CD4-positive, alpha-beta memory T cell (primary cell): ENCODE data around the gene LPCAT4. TPM values are rescaled to one million over a fixed set of nuclear protein-coding genes. Genes with fewer than 3 reads are reported as not detected.
"Not testable (repeated sequence)": the region's sequence is repeated elsewhere in the genome, so short reads cannot be mapped to it uniquely, and the experiment has no call there.

Experiments
- CTCF ChIA-PET: fragments of 350-600 bp; sonication (Branson Sonifier 250); formaldehyde crosslinking; loops from one replicate; lab custom pipeline; 2021; ENCODE audit warnings: inconsistent platforms; ENCODE audit not compliant: partially characterized antibody; lab: Charles Lee
- POLR2A ChIA-PET: fragments of 350-600 bp; sonication (Branson Sonifier 250); formaldehyde crosslinking; loops from one replicate; lab custom pipeline; 2021; ENCODE audit not compliant: partially characterized antibody; lab: Charles Lee
- DNase-seq, 5 donors: peaks; one replicate each; pipeline versions ENCODE4 v3.0.0 to v3.0.0-alpha.2; 2020 to 2022; ENCODE audit warnings: mixed read lengths in 1 of 5
- H3K27ac ChIP-seq: one replicate; pipeline ENCODE4 v1.7.0; 2013; ENCODE audit warnings: low read depth, low read length
- H3K27me3 ChIP-seq: 2 replicates; pipeline ENCODE4 v1.7.0; 2013; ENCODE audit warnings: mild to moderate bottlenecking, low read length, moderate library complexity; ENCODE audit not compliant: insufficient read depth
- H3K36me3 ChIP-seq: 2 replicates; pipeline ENCODE4 v1.7.0; 2013; ENCODE audit warnings: mild to moderate bottlenecking, low read length, moderate library complexity; ENCODE audit not compliant: insufficient read depth
- H3K4me1 ChIP-seq: 2 replicates; pipeline ENCODE4 v1.7.0; 2013; ENCODE audit warnings: mild to moderate bottlenecking, low read length, moderate library complexity; ENCODE audit not compliant: insufficient read depth
- H3K4me3 ChIP-seq, 2 donors: one replicate each; pipeline ENCODE4 v1.7.0; 2013; ENCODE audit warnings: low read length in 2 of 2, mild to moderate bottlenecking in 1 of 2
- H3K9me3 ChIP-seq, 2 donors: one replicate each; pipeline ENCODE4 v1.7.0; 2013; ENCODE audit warnings: low read length in 2 of 2, control low read depth in 1 of 2; ENCODE audit not compliant: control insufficient read depth in 1 of 2
- H3K27ac Mint-ChIP-seq, 7 donors: one replicate each; pipeline ENCODE4 v1.8.0; 2020 to 2021; ENCODE audit warnings: mixed read lengths in 7 of 7, mild to moderate bottlenecking in 6 of 7, inconsistent platforms in 3 of 7, moderate library complexity in 3 of 7
- H3K27me3 Mint-ChIP-seq, 2 donors: one replicate each; pipeline ENCODE4 v1.8.0; 2020 to 2021; ENCODE audit warnings: mixed read lengths in 2 of 2
- H3K36me3 Mint-ChIP-seq, 2 donors: one replicate each; pipeline ENCODE4 v1.8.0; 2020 to 2021; ENCODE audit warnings: mixed read lengths in 2 of 2, inconsistent platforms in 1 of 2, mild to moderate bottlenecking in 1 of 2
- H3K4me1 Mint-ChIP-seq, 4 donors: one replicate each; pipeline ENCODE4 v1.8.0; 2020 to 2021; ENCODE audit warnings: mixed read lengths in 4 of 4, mild to moderate bottlenecking in 1 of 4
- H3K4me3 Mint-ChIP-seq, 8 donors: one replicate each; pipeline ENCODE4 v1.8.0; 2020 to 2021; ENCODE audit warnings: mixed read lengths in 8 of 8, mild to moderate bottlenecking in 7 of 8, moderate library complexity in 6 of 8, inconsistent platforms in 3 of 8
- H3K9me3 Mint-ChIP-seq, 8 donors: one replicate each; pipeline ENCODE4 v1.8.0; 2020 to 2021; ENCODE audit warnings: mixed read lengths in 8 of 8, mild to moderate bottlenecking in 5 of 8, inconsistent platforms in 3 of 8, moderate library complexity in 1 of 8
- intact Hi-C: fragments of 100-400 bp; cut with micrococcal nuclease; formaldehyde crosslinking; loops from one replicate; pipeline ENCODE4 v1.15.1; 2023
- polyA plus RNA-seq, 2 donors: library from polyadenylated mRNA; unstranded; fragments of 300-500 nt; fragmentation: Illumina TruSeq; gene quantifications; one replicate each; pipeline ENCODE4 v1.2.3, GENCODE V29; 2021
- total RNA-seq, 2 experiments: library from RNA; stranded (reverse); gene quantifications; one replicate each; pipeline ENCODE4 v1.2.3, GENCODE V29; 2021

Gene LPCAT4
- total and polyA plus RNA-seq, 4 experiments from 2014 or later: 19.0 to 108 (median 61.8) TPM

GRCh38 chr15:34392981-34393380, 26.0 kb upstream of the LPCAT4 start:
- CTCF ChIA-PET, H3K27me3 Mint-ChIP-seq, H3K36me3 ChIP-seq, H3K9me3 Mint-ChIP-seq, intact Hi-C loops, H3K27ac ChIP-seq, H3K4me3 ChIP-seq, H3K27ac Mint-ChIP-seq, H3K4me1 ChIP-seq, H3K4me3 Mint-ChIP-seq, H3K4me1 Mint-ChIP-seq, H3K27me3 ChIP-seq, H3K36me3 Mint-ChIP-seq, H3K9me3 ChIP-seq, DNase-seq, POLR2A ChIA-PET: not testable (repeated sequence)

- H3K27me3 ChIP-seq, H3K9me3 Mint-ChIP-seq, H3K36me3 Mint-ChIP-seq, H3K27ac Mint-ChIP-seq, DNase-seq, H3K4me1 Mint-ChIP-seq, H3K4me1 ChIP-seq, intact Hi-C loops, CTCF ChIA-PET, H3K27me3 Mint-ChIP-seq, H3K4me3 ChIP-seq, POLR2A ChIA-PET, H3K4me3 Mint-ChIP-seq, H3K9me3 ChIP-seq, H3K27ac ChIP-seq, H3K36me3 ChIP-seq: not testable (repeated sequence)
Observed at GRCh38 chr15:34389594-34390086, 22.6 kb upstream of the LPCAT4 start.

- H3K27ac Mint-ChIP-seq, H3K27me3 ChIP-seq, H3K27ac ChIP-seq, CTCF ChIA-PET, H3K4me3 Mint-ChIP-seq, intact Hi-C loops, H3K36me3 ChIP-seq, H3K9me3 Mint-ChIP-seq, H3K4me3 ChIP-seq, H3K4me1 ChIP-seq, POLR2A ChIA-PET, H3K27me3 Mint-ChIP-seq, DNase-seq, H3K36me3 Mint-ChIP-seq, H3K4me1 Mint-ChIP-seq, H3K9me3 ChIP-seq: not testable (repeated sequence)
Observed at GRCh38 chr15:34381829-34382521, 15.0 kb upstream of the LPCAT4 start.

- H3K4me3 Mint-ChIP-seq, DNase-seq, H3K36me3 ChIP-seq, H3K4me3 ChIP-seq, H3K27me3 Mint-ChIP-seq, H3K9me3 Mint-ChIP-seq, POLR2A ChIA-PET, H3K9me3 ChIP-seq, H3K4me1 ChIP-seq, H3K27ac Mint-ChIP-seq, H3K4me1 Mint-ChIP-seq, intact Hi-C loops, H3K27ac ChIP-seq, H3K27me3 ChIP-seq, H3K36me3 Mint-ChIP-seq, CTCF ChIA-PET: not testable (repeated sequence)
Observed at GRCh38 chr15:34380491-34380890, 13.5 kb upstream of the LPCAT4 start.

GRCh38 chr15:34376856-34377255, 9.9 kb upstream of the LPCAT4 start:
- Histone ChIP-seq H3K36me3 (no peaks in the 10 kb centered on the region), H3K4me3 (no peak overlapping the region), H3K27ac (no peak overlapping the region), H3K9me3 (no peaks in the 10 kb centered on the region), H3K27me3 (no peaks in the 10 kb centered on the region), H3K4me1 (no peaks in the 10 kb centered on the region)
- intact Hi-C loops: no loop called here
- Mint-ChIP-seq H3K4me3 (no peak overlapping the region), H3K36me3 (peaks cover 2 to 4% of the 10 kb centered on the region in 2 donors), H3K27me3 (no peaks in the 10 kb centered on the region), H3K27ac (peak overlapping the region in 1 of 7 donors; percentile 53), H3K9me3 (no peaks in the 10 kb centered on the region), H3K4me1 (peaks cover 0 to 2% (median 0%) of the 10 kb centered on the region in 4 donors)
- no peak for DNase-seq
- POLR2A ChIA-PET: no interaction called here
- CTCF ChIA-PET: no interaction called here

- H3K27me3 ChIP-seq, H3K4me3 ChIP-seq, H3K36me3 Mint-ChIP-seq, H3K4me3 Mint-ChIP-seq, H3K27ac Mint-ChIP-seq, intact Hi-C loops, H3K9me3 ChIP-seq, H3K4me1 ChIP-seq, H3K9me3 Mint-ChIP-seq, DNase-seq, H3K4me1 Mint-ChIP-seq, H3K36me3 ChIP-seq, H3K27ac ChIP-seq, POLR2A ChIA-PET, H3K27me3 Mint-ChIP-seq: not testable (repeated sequence)
- CTCF ChIA-PET: interaction anchor here (1.0 kb wide), 1 partner anchor 8 kb away, joined by 3 read pairs; the partner anchor contains the start of gene LPCAT4
Observed at GRCh38 chr15:34375541-34375940, 8.5 kb upstream of the LPCAT4 start.

GRCh38 chr15:34374816-34375215, 7.8 kb upstream of the LPCAT4 start:
- POLR2A ChIA-PET: no interaction called here
- intact Hi-C loops: no loop called here
- no peak overlapping the region for H3K27ac Mint-ChIP-seq

More at GRCh38 chr15:34374816-34375215, 7.8 kb upstream of the LPCAT4 start:
- H3K4me3 Mint-ChIP-seq: no peak overlapping the region
- no peaks in the 10 kb centered on the region for H3K27me3 Mint-ChIP-seq
- DNase-seq: no peak
- H3K36me3 ChIP-seq: no peaks in the 10 kb centered on the region
- peaks cover 5 to 7% (median 7%) of the 10 kb centered on the region in 4 donors for H3K4me1 Mint-ChIP-seq
- no peak overlapping the region for H3K27ac ChIP-seq
- no peaks in the 10 kb centered on the region for H3K9me3 Mint-ChIP-seq
- no peaks in the 10 kb centered on the region for H3K27me3 ChIP-seq
- CTCF ChIA-PET: no interaction called here
- no peaks in the 10 kb centered on the region for H3K4me1 ChIP-seq
- H3K4me3 ChIP-seq: no peak overlapping the region
- no peaks in the 10 kb centered on the region for H3K9me3 ChIP-seq
- no peaks in the 10 kb centered on the region for H3K36me3 Mint-ChIP-seq
